Epithelial cell of proximal tubule (primary cell): ENCODE data around the gene FAM184A. TPM values are rescaled to one million over a fixed set of nuclear protein-coding genes. Genes with fewer than 3 reads are reported as not detected.
A peak's percentile ranks its signal among the peaks of the same experiment; 100 is the strongest.

ENCODE experiments used
- DNase-seq: peaks from one replicate; pipeline ENCODE4 v3.0.0-alpha.2; 2011; ENCODE audit warnings: low read depth
- H3K4me3 ChIP-seq: 2 replicates; pipeline ENCODE4 v1.5.1; 2011; ENCODE audit warnings: low read depth, mild to moderate bottlenecking, low read length
- CTCF ChIP-seq: conservative IDR thresholded peaks from 2 replicates; pipeline ENCODE4 v1.5.1; 2012; ENCODE audit warnings: low read depth, mild to moderate bottlenecking, low read length
- total RNA-seq: library from RNA; depleted of rRNA; stranded (reverse); fragments of >200 nt; gene quantifications from 2 replicates; pipeline ENCODE4 v1.2.3, GENCODE V29; 2015

The FAM184A gene
- total RNA-seq, 1 donor from 2014 or later: 1.9 TPM

GRCh38 chr6:118996289-118996820 lies 82.1 kb downstream of the FAM184A start:
- DNase-seq: no peak
- TF ChIP-seq CTCF: no peak
- H3K4me3 ChIP-seq: no peak overlapping the region

GRCh38 chr6:118993803-118994251 lies 84.6 kb downstream of the FAM184A start:
- no peak overlapping the region for H3K4me3 ChIP-seq
- peak; percentile 23 for DNase-seq
- TF ChIP-seq CTCF: no peak

GRCh38 chr6:118993358-118993757 lies 85.1 kb downstream of the FAM184A start:
- TF ChIP-seq CTCF: no peak
- no peak overlapping the region for H3K4me3 ChIP-seq
- DNase-seq: no peak

- TF ChIP-seq CTCF: no peak
- no peak for DNase-seq
- H3K4me3 ChIP-seq: no peak overlapping the region
Measured at GRCh38 chr6:118992186-118992795, 86.2 kb downstream of the FAM184A start.

GRCh38 chr6:118986312-118986711 lies 92.2 kb downstream of the FAM184A start:
- TF ChIP-seq CTCF: no peak
- DNase-seq: no peak
- H3K4me3 ChIP-seq: no peak overlapping the region

GRCh38 chr6:118985123-118985830 lies 93.2 kb downstream of the FAM184A start:
- DNase-seq: no peak
- no peak overlapping the region for H3K4me3 ChIP-seq
- TF ChIP-seq CTCF: no peak
